Small intestine (tissue), 16 donors: ENCODE results near the gene PRR20D. TPM values are rescaled to one million over a fixed set of nuclear protein-coding genes. Genes with fewer than 3 reads are reported as not detected.
A peak's percentile ranks its signal among the peaks of the same experiment; 100 is the strongest.
"Not testable (repeated sequence)": the region's sequence is repeated elsewhere in the genome, so short reads cannot be mapped to it uniquely, and the experiment has no call there.

ENCODE experiments used
- DNase-seq, 2 donors: peaks; one replicate each; pipeline versions ENCODE4 v3.0.0 to v3.0.0-alpha.2; 2013
- FAIRE-seq: peaks from 2 replicates; lab custom pipeline; 2012; peaks lifted over from hg19 to GRCh38; lab: Jason Lieb, UNC
- H3K27ac ChIP-seq, 3 donors: one replicate each; pipeline ENCODE4 v1.5.1; 2013; ENCODE audit warnings: low read length in 2 of 3, mild to moderate bottlenecking in 2 of 3, control low read depth in 1 of 3, inconsistent platforms in 1 of 3, low read depth in 1 of 3, moderate library complexity in 1 of 3
- H3K27me3 ChIP-seq, 3 donors: one replicate each; pipeline ENCODE4 v1.6.1; 2013; ENCODE audit warnings: low read length in 3 of 3, inconsistent platforms in 1 of 3; ENCODE audit not compliant: control insufficient read depth in 3 of 3, insufficient read depth in 3 of 3
- H3K36me3 ChIP-seq, 3 donors: one replicate each; pipeline ENCODE4 v1.6.1; 2013; ENCODE audit warnings: low read length in 3 of 3, inconsistent platforms in 1 of 3, low read depth in 1 of 3, mild to moderate bottlenecking in 1 of 3, moderate library complexity in 1 of 3; ENCODE audit not compliant: control insufficient read depth in 3 of 3, insufficient read depth in 2 of 3
- H3K4me1 ChIP-seq, 3 donors: one replicate each; pipeline ENCODE4 v1.6.1; 2013; ENCODE audit warnings: low read length in 2 of 3, inconsistent platforms in 1 of 3, low read depth in 1 of 3, mild to moderate bottlenecking in 1 of 3, moderate library complexity in 1 of 3; ENCODE audit not compliant: control insufficient read depth in 3 of 3, insufficient read depth in 2 of 3
- H3K4me3 ChIP-seq, 3 donors: one replicate each; pipeline ENCODE4 v1.5.1; 2013; ENCODE audit warnings: low read length in 3 of 3, control low read depth in 1 of 3, inconsistent platforms in 1 of 3, low read depth in 1 of 3, mild to moderate bottlenecking in 1 of 3, moderate library complexity in 1 of 3
- H3K9me3 ChIP-seq, 2 donors: one replicate each; pipeline ENCODE4 v1.6.1; 2013; ENCODE audit warnings: low read depth in 1 of 2, low read length in 1 of 2; ENCODE audit not compliant: control insufficient read depth in 2 of 2, insufficient read depth in 1 of 2
- WGBS, 3 donors: extraction: QIAGEN DNeasy Blood & Tissue Kit; methylation state at CpG; one replicate each; pipeline ENCODE4 v1.1.7; 2013; 5-methylcytosine and 5-hydroxymethylcytosine counted together
- long read RNA-seq, 10 donors: transcript quantifications; one replicate each; lab custom pipeline, GENCODE V29; 2026
- polyA plus RNA-seq, 4 donors: library from polyadenylated mRNA; stranded (reverse) in 3 of 4; unstranded in 1 of 4; fragments of 200-250 nt in 3 of 4; fragments of 120-200 nt in 1 of 4; gene quantifications; one replicate each; pipeline versions ENCODE4 v1.2.1 to v1.2.3, GENCODE V29; 2013
- donor health status: healthy with polysubstance abuse.
- donor health status: control.
- donor health status: control.
- donor health status: Bipolar disorder and iron deficiency.
- donor health status: healthy.

The PRR20D gene
- not detected for polyA plus RNA-seq
- long read RNA-seq, donor 1 = 0 reads
- long read RNA-seq, donor 2 = 0 reads
- long read RNA-seq, donor 3 = 0 reads
- long read RNA-seq, donor 4 = 0 reads
- long read RNA-seq, donor 5 = 0 reads
- long read RNA-seq, donor 6 = 0 reads
- long read RNA-seq, donor 7 = 0 reads
- long read RNA-seq, donor 8 = 0 reads
- long read RNA-seq, donor 9 = 0 reads
- long read RNA-seq, donor 10 = 0 reads

DNA sequence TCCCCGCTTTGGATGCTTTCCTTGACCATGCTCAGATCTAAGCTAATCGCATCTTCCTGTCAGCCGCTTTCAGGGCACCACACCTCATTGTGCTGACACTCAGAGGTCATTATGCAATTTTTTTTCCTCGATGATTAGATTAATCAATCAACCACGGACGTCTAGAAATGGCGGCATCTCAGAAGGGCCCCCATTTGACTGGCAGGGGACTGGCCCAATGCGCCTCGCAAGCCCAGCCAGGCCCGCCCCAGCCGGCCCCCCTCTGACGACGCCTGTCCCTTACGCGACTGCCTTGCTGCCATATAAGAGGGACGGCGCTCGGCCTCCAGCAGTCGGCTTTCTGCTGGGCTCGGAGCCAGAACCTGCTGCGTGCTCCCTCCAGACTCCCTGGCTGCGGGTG lies at the start of gene PRR20D:
PRR20D (plus strand) TSS at position 301 of the 400 bp plus-strand sequence. CDS start 387 bp downstream, outside the sequence.
- H3K27me3 ChIP-seq, H3K4me1 ChIP-seq, FAIRE-seq: not testable (repeated sequence)

DNA sequence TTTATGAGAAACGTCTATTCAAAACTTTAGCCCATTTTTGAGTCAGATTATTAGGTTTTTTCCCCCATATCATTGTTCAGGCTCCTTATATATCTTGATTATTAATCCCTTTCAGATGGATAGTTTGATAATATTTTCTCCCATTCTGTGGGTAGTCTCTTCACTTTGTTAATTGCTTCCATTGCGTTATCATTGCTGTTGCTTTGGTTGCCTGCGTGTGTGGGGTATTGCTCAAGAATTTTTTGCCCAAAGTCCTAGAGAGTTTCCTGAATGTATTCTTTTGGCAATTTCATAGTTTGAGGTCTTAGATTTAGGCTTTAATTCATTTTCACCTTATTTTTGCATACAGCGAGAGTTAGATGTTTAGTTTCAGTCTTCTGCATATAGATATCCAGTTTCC lies 45.5 kb upstream of the PRR20D start:
- no peak for DNase-seq

More for the DNA sequence above, at the start of gene PRR20D:
- not testable (repeated sequence) for H3K36me3 ChIP-seq, H3K9me3 ChIP-seq, H3K27ac ChIP-seq, DNase-seq, H3K4me3 ChIP-seq
- WGBS, 3 donors = no CpG with 5 or more reads among the region's 22 CpGs

GRCh38 chr13:57123681-57124080 lies 36.8 kb upstream of the PRR20D start:
- Histone ChIP-seq H3K27ac (no peak overlapping the region), H3K9me3 (peaks cover 0 to 3% of the 10 kb centered on the region in 2 donors), H3K4me1 (no peaks in the 10 kb centered on the region), H3K27me3 (no peaks in the 10 kb centered on the region), H3K4me3 (no peak overlapping the region), H3K36me3 (no peaks in the 10 kb centered on the region)
- FAIRE-seq (no peak), DNase-seq (no peak)
- WGBS, 3 donors = 53 to 68% (median 68%) methylated on average over 1 of the region's 1 CpG

More for the DNA sequence above, 45.5 kb upstream of the PRR20D start:
- H3K27ac ChIP-seq = no peak overlapping the region
- H3K9me3 ChIP-seq = peaks cover 0 to 6% of the 10 kb centered on the region in 2 donors
- H3K4me3 ChIP-seq = no peak overlapping the region
- no peak for FAIRE-seq
- no peaks in the 10 kb centered on the region for H3K36me3 ChIP-seq
- H3K4me1 ChIP-seq = no peaks in the 10 kb centered on the region
- WGBS, 3 donors = 87 to 88% (median 88%) methylated on average over 4 of the region's 4 CpGs
- H3K27me3 ChIP-seq = no peaks in the 10 kb centered on the region

- WGBS, 3 donors = 79 to 84% (median 83%) methylated on average over 6 of the region's 6 CpGs
- FAIRE-seq (no peak), DNase-seq (no peak)
- Histone ChIP-seq H3K27me3 (no peaks in the 10 kb centered on the region), H3K36me3 (no peaks in the 10 kb centered on the region), H3K9me3 (peaks cover 0 to 1% of the 10 kb centered on the region in 2 donors), H3K27ac (no peak overlapping the region), H3K4me3 (no peak overlapping the region), H3K4me1 (no peaks in the 10 kb centered on the region)
Observed at GRCh38 chr13:57128909-57129308, 31.5 kb upstream of the PRR20D start.

- H3K4me1 ChIP-seq = no peaks in the 10 kb centered on the region
- peaks cover 0 to 5% of the 10 kb centered on the region in 2 donors for H3K9me3 ChIP-seq
- peak in 1 of 2 donors; percentile 11 for DNase-seq
- 50 to 63% (median 52%) methylated on average over 2 of the region's 2 CpGs for WGBS, 3 donors
- H3K4me3 ChIP-seq = no peak overlapping the region
- H3K27ac ChIP-seq = no peak overlapping the region
- FAIRE-seq = no peak
- no peaks in the 10 kb centered on the region for H3K27me3 ChIP-seq
- no peaks in the 10 kb centered on the region for H3K36me3 ChIP-seq
Observed at GRCh38 chr13:57136093-57136492, 24.3 kb upstream of the PRR20D start.

GRCh38 chr13:57137585-57137984 lies 22.8 kb upstream of the PRR20D start:
- no peak overlapping the region for H3K4me3 ChIP-seq
- H3K4me1 ChIP-seq = no peaks in the 10 kb centered on the region
- 14 to 58% (median 35%) methylated on average over 4 of the region's 4 CpGs for WGBS, 3 donors
- H3K27me3 ChIP-seq = no peaks in the 10 kb centered on the region
- no peaks in the 10 kb centered on the region for H3K36me3 ChIP-seq
- peaks cover 0 to 5% of the 10 kb centered on the region in 2 donors for H3K9me3 ChIP-seq
- peak overlapping the region in 1 of 3 donors; percentile 38 for H3K27ac ChIP-seq
- FAIRE-seq = no peak
- DNase-seq = peak; percentile 1 to 69

- Histone ChIP-seq H3K9me3 (peaks cover 0 to 5% of the 10 kb centered on the region in 2 donors), H3K36me3 (no peaks in the 10 kb centered on the region), H3K27ac (no peak overlapping the region), H3K4me1 (no peaks in the 10 kb centered on the region), H3K27me3 (no peaks in the 10 kb centered on the region), H3K4me3 (no peak overlapping the region)
- WGBS, 3 donors = 86 to 92% (median 90%) methylated on average over 5 of the region's 5 CpGs
- DNase-seq = no peak
- FAIRE-seq = no peak
Observed at GRCh38 chr13:57138988-57139387, 21.4 kb upstream of the PRR20D start.

GRCh38 chr13:57139781-57140180 lies 20.7 kb upstream of the PRR20D start:
- not testable (repeated sequence) for H3K36me3 ChIP-seq, H3K27me3 ChIP-seq, DNase-seq, FAIRE-seq, H3K4me3 ChIP-seq, H3K9me3 ChIP-seq, H3K4me1 ChIP-seq, H3K27ac ChIP-seq
- 93 to 96% (median 93%) methylated on average over 4 to 14 of the region's 18 CpGs for WGBS, 3 donors
